ENCODE measurements around the gene ADK. TPM values are rescaled to one million over a fixed set of nuclear protein-coding genes. Genes with fewer than 3 reads are reported as not detected.

Gene ADK
- total RNA-seq, 1 experiment from 2014 or later: 66.6 TPM

- intact Hi-C loops (cut with micrococcal nuclease; ENCODE audit: unreplicated experiment): no loop called here
Measured at GRCh38 chr10:74589851-74590250, 438.8 kb downstream of the ADK start.

GRCh38 chr10:74593470-74593869 is 442.4 kb downstream of the ADK start:
- Mint-ChIP-seq H3K9me3 (ENCODE audit: low read depth, unreplicated experiment) (no peaks in the 10 kb centered on the region), H3K4me3 (ENCODE audit: low read depth, unreplicated experiment) (no peak overlapping the region), H3K27ac (ENCODE audit: unreplicated experiment) (no peak overlapping the region), H3K27me3 (ENCODE audit: unreplicated experiment) (no peaks in the 10 kb centered on the region), H3K4me1 (ENCODE audit: low read depth, unreplicated experiment) (no peaks in the 10 kb centered on the region), H3K36me3 (ENCODE audit: insufficient read depth, unreplicated experiment) (no peaks in the 10 kb centered on the region)
- BruUV-seq (replicated peaks): no TSS peak
- no peak for DNase-seq
- intact Hi-C loops (cut with micrococcal nuclease; ENCODE audit: unreplicated experiment): no loop called here
- TF ChIP-seq, protein P1, sequence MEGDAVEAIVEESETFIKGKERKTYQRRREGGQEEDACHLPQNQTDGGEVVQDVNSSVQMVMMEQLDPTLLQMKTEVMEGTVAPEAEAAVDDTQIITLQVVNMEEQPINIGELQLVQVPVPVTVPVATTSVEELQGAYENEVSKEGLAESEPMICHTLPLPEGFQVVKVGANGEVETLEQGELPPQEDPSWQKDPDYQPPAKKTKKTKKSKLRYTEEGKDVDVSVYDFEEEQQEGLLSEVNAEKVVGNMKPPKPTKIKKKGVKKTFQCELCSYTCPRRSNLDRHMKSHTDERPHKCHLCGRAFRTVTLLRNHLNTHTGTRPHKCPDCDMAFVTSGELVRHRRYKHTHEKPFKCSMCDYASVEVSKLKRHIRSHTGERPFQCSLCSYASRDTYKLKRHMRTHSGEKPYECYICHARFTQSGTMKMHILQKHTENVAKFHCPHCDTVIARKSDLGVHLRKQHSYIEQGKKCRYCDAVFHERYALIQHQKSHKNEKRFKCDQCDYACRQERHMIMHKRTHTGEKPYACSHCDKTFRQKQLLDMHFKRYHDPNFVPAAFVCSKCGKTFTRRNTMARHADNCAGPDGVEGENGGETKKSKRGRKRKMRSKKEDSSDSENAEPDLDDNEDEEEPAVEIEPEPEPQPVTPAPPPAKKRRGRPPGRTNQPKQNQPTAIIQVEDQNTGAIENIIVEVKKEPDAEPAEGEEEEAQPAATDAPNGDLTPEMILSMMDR (IDR thresholded peaks at IDR 0.05; ENCODE audit: unreplicated experiment): no peak
- CTCF ChIA-PET: interaction anchor here (0.7 kb wide), 1 partner anchor 8 kb away, joined by 3 read pairs; no protein-coding TSS in a partner anchor

More at GRCh38 chr10:74589851-74590250, 438.8 kb downstream of the ADK start:
- Mint-ChIP-seq H3K27ac (ENCODE audit: unreplicated experiment) (no peak overlapping the region), H3K9me3 (ENCODE audit: low read depth, unreplicated experiment) (no peaks in the 10 kb centered on the region), H3K36me3 (ENCODE audit: insufficient read depth, unreplicated experiment) (no peaks in the 10 kb centered on the region), H3K27me3 (ENCODE audit: unreplicated experiment) (no peaks in the 10 kb centered on the region), H3K4me3 (ENCODE audit: low read depth, unreplicated experiment) (no peak overlapping the region), H3K4me1 (ENCODE audit: low read depth, unreplicated experiment) (peaks cover 11% of the 10 kb centered on the region)
- BruUV-seq (replicated peaks): no TSS peak
- TF ChIP-seq, protein P1 (IDR thresholded peaks at IDR 0.05; ENCODE audit: unreplicated experiment): no peak
- no peak for DNase-seq
- CTCF ChIA-PET: no interaction called here

DNA sequence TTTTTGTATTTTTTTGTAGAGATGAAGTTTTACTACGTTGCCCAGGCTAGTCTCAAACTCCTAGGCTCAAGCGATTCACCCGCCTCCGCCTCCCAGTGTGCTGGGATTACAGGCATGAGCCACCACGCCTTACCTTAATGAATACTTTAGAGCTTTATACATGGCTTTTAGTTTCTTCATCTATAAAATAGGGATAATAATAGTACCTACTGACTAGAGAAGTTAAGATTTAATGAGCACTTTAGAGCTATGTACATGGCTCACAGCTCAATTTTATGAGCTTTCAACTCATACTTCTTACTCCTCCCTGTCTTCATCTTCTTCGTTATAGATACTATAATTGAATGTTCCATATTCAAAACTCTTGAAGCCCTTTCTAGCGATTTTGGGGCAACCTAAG is 445.7 kb downstream of the ADK start:
- no peaks in the 10 kb centered on the region for H3K4me1 Mint-ChIP-seq (ENCODE audit: low read depth, unreplicated experiment)
- CTCF ChIA-PET: interaction anchor here (0.7 kb wide), 1 partner anchor 500 kb away, joined by 4 read pairs; no protein-coding TSS in a partner anchor
- TF ChIP-seq, protein P1 (IDR thresholded peaks at IDR 0.05; ENCODE audit: unreplicated experiment): no peak
- H3K27ac Mint-ChIP-seq (ENCODE audit: unreplicated experiment): no peak overlapping the region
- no peak for DNase-seq
- intact Hi-C loops (cut with micrococcal nuclease; ENCODE audit: unreplicated experiment): no loop called here
- H3K27me3 Mint-ChIP-seq (ENCODE audit: unreplicated experiment): no peaks in the 10 kb centered on the region
- BruUV-seq (replicated peaks): no TSS peak
- no peaks in the 10 kb centered on the region for H3K9me3 Mint-ChIP-seq (ENCODE audit: low read depth, unreplicated experiment)
- no peak overlapping the region for H3K4me3 Mint-ChIP-seq (ENCODE audit: low read depth, unreplicated experiment)
- H3K36me3 Mint-ChIP-seq (ENCODE audit: insufficient read depth, unreplicated experiment): no peaks in the 10 kb centered on the region

- Mint-ChIP-seq H3K27me3 (ENCODE audit: unreplicated experiment) (no peaks in the 10 kb centered on the region), H3K9me3 (ENCODE audit: low read depth, unreplicated experiment) (no peaks in the 10 kb centered on the region), H3K4me3 (ENCODE audit: low read depth, unreplicated experiment) (no peak overlapping the region), H3K36me3 (ENCODE audit: insufficient read depth, unreplicated experiment) (no peaks in the 10 kb centered on the region), H3K27ac (ENCODE audit: unreplicated experiment) (no peak overlapping the region), H3K4me1 (ENCODE audit: low read depth, unreplicated experiment) (no peaks in the 10 kb centered on the region)
- intact Hi-C loops (cut with micrococcal nuclease; ENCODE audit: unreplicated experiment): no loop called here
- no TSS peak for BruUV-seq (replicated peaks)
- CTCF ChIA-PET: interaction anchor here (0.7 kb wide), 1 partner anchor 39 kb away, joined by 7 read pairs; no protein-coding TSS in a partner anchor
- no peak for DNase-seq
- TF ChIP-seq, protein P1 (IDR thresholded peaks at IDR 0.05; ENCODE audit: unreplicated experiment): no peak
Measured at GRCh38 chr10:74598891-74599566, 448.0 kb downstream of the ADK start.
